NCI-H774 (cell line): Measurements from ENCODE around the gene CDK10.

Experiments
- DNase-seq: peaks from one replicate; lab custom pipeline; 2025; lab: John Stamatoyannopoulos, UW

Gene CDK10

GRCh38 chr16:89712274-89712781 is 25.8 kb downstream of the CDK10 start:
- DNase-seq, result no peak

GRCh38 chr16:89716493-89716892 is 30.0 kb downstream of the CDK10 start:
- no peak for DNase-seq

- DNase-seq, result no peak
Measured at GRCh38 chr16:89716916-89717687, 30.6 kb downstream of the CDK10 start.

DNA sequence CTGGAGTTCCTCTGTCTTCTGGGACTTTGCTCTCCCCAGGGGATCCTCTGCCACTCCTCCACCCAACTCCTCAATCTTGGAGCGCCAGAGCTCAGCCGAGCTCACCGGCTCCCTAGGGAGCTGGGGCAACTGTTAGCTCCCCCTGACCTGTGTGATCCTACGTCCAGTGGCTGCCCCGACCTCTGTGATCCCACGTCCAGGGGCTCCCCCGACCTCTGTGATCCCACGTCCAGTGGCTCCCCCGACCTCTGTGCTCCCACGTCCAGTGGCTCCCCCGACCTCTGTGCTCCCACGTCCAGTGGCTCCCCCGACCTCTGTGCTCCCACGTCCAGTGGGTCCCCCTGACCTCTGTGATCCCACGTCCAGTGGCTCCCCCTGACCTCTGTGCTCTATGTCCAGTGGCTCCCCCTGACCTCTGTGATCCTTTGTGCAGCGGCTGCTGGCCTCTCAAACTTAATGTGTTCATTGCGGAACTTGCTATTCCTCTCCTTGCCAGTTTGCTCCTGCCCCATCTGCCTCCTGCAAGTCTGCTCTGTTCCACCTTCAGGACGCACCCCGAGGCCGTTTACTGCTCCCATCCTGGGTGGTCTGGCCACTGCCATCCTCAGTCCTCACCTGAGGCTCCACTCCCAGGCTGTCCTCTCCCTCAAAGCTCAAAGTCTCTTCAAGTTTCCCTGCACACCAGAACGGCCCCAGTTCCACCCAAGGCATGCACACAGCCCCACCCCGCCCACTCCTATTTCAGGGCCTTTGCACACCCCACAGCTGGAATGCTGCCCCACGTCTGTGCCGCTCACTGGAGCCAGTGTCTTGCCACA is 31.4 kb downstream of the CDK10 start:
- no peak for DNase-seq

GRCh38 chr16:89720551-89720812 is 34.0 kb downstream of the CDK10 start:
- DNase-seq, result no peak

DNA sequence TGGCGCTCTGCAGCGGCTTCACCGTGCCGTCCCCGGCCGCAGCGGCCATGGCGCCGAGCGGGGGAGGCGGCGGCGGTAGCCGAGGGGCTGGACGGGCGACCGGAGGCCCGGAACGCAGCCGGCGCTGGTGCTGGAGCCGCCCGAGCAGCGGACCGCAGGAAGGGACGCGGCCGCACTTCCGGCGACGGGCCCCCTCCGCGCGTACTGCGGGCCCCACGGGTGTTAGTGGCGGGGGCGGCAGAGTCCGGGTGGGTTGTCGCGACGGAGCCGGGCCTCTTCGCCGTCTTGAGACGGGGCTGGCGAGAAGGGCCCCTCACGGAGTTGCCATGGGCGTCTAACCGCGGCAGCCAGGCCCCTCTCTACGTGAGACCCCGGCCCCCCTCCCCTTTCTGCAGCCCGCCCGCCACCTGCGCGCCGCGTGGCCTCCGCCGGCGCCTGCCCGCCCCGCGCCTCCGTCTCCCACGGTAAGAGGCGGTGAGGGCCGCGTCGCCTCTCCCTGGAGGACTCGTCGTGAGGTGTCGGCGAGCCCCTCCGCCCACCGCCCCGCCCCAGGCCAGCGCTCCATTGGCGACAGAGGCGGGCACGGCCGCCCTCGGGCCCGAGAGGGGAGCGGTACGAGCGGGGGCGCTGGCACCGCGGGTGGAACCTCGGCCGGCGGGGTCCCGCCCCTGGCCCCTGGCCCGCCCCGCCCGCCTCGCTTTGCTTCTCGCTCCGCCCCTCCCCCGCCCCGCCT is 34.5 kb downstream of the CDK10 start, which contains the start of the genes VPS9D1 and ZNF276:
Gene VPS9D1, minus strand, starts transcription at position 86 of the 733 bp plus-strand sequence. Its CDS starts 37 bp downstream, at position 49.
Gene ZNF276, plus strand, starts transcription at position 725 of the 733 bp plus-strand sequence. CDS start 104 bp downstream, outside the sequence.
- DNase-seq, result peak; percentile 41

DNA sequence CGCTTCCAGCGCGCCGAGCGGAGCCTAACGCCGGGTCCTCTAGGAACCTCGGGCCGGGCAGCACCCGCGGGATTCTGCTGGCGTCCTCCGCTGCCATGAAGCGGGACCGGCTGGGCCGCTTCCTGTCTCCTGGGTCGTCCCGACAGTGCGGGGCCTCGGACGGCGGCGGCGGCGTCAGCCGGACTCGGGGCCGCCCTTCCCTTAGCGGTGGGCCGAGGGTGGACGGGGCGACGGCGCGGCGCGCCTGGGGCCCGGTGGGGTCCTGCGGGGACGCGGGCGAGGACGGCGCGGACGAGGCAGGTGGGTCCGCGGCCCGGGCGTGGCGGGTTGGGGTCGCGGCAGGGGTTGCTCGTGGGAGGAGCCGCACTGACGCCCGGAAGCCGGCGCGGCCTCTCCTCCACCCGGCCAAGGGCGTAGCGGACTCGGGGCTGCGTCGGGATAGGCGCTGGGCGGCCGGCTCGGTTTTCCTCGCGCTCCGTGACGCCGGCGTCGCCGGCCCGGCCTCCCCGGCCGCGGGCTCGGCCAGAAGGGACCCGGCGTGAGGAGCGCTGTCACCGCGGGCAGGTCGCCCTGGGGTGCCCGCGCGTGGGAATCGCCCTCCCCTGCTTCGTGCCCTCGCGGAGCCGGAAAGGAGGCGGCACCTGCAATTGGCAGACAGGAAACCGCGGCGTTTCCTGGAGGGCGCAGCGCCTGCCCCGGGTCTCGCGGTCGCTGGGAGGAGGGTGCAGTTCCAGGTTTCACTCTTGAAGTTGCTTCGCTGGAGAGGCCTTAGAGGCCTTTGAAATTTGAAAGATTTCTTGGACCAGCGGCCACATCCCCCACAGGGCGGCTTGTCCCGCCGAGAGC is 35.3 kb downstream of the CDK10 start:
- DNase-seq, result peak; percentile 1

DNA sequence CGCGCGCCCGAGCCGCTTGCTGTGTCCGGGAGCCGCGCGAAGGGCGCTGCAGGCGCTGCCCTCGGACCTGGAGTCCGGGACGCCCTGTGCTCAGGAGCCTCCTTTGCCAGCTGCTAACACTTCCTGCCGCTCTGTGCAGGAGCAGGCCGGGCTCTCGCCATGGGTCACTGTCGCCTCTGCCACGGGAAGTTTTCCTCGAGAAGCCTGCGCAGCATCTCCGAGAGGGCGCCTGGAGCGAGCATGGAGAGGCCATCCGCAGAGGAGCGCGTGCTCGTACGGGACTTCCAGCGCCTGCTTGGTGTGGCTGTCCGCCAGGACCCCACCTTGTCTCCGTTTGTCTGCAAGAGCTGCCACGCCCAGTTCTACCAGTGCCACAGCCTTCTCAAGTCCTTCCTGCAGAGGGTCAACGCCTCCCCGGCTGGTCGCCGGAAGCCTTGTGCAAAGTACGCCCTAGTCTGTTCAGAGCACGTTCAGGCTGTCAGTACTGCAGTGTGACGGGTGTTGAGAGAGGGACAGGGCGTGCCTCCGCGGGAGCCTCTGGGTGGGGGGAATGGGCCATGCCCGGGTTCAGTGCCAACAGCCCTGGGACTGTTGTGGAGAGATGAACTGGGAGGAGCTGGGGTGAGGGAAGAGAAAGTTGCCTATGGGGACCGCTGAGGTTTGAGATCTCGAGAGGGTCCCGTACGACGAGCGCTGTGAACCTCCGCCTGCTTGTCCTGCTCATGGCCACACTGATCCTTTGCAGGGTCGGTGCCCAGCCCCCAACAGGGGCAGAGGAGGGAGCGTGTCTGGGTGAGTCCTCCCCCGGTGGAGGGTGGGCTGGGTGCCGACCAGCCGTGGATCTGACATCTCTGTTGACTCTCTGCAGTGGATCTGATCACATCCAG is 36.1 kb downstream of the CDK10 start:
- DNase-seq, result no peak

DNA sequence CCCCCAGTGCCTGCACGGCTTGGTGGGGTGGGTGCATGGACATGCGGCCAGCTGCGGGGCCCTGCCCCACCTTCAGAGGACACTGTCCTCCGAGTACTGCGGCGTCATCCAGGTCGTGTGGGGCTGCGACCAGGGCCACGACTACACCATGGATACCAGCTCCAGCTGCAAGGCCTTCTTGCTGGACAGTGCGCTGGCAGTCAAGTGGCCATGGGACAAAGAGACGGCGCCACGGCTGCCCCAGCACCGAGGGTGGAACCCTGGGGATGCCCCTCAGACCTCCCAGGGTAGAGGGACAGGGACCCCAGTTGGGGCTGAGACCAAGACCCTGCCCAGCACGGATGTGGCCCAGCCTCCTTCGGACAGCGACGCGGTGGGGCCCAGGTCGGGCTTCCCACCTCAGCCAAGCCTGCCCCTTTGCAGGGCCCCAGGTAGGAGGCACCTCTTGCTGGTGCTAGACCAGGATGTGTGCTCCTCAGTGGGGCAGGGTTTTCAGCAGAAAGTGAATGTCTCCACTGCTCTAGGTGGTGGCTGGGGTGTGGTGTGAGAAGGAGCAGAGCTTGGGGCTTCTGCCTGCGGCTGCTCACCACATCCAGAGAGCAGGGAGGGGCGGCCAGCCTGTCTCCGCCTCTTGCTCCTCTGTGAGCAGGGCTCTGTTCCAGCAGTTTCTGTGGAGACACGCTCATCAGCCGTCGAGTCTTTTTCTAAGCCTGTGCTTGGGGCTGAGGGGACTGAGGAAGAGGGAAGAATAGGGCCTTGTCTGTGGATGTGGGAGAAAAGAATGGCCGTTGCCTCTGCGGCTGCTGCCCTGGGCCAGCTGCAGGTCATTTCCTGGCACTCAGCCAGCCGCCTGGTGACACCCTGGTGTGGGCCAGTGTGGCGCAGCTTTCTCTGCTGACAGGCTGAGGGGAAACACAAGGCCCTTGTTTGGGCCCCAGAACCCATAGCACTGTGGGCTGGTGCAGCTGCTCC is 37.1 kb downstream of the CDK10 start:
- DNase-seq, result no peak

DNA sequence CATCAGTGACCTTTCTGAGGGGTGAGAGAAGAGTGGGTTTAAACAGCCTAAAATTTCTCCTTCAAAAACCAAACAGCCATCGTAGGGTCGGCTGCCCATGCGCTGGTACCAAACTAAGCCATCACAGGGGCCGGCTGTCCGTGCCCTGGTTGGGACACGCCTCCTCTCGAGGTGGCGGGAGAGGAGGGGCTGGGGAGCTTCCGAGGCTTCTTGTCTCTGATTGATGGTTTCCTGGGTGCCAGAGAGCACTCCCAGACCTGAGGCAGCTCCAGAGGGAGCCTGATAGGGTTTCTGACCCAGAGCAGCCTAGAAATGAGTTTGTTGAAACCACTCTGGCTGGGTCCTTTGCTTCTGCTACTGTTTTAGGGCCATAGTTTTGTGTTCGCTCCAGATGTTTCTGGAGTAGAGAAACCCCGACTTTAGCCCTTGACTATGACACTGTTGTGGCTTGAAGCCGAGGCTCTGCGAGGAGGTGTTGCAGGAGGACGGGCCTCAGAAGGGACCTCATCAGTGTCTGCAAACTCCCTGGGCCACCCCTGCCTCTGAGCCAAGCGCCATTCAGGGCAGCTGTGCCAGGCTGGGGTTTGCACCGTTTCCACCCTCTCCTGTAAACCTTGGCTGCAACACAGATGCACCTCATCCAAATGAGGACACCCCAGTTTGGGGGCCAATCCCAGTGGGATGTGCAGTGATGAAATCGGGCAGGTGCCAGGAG is 41.1 kb downstream of the CDK10 start:
- DNase-seq, result no peak

- DNase-seq, result no peak
Measured at GRCh38 chr16:89729293-89729692, 42.8 kb downstream of the CDK10 start.

DNA sequence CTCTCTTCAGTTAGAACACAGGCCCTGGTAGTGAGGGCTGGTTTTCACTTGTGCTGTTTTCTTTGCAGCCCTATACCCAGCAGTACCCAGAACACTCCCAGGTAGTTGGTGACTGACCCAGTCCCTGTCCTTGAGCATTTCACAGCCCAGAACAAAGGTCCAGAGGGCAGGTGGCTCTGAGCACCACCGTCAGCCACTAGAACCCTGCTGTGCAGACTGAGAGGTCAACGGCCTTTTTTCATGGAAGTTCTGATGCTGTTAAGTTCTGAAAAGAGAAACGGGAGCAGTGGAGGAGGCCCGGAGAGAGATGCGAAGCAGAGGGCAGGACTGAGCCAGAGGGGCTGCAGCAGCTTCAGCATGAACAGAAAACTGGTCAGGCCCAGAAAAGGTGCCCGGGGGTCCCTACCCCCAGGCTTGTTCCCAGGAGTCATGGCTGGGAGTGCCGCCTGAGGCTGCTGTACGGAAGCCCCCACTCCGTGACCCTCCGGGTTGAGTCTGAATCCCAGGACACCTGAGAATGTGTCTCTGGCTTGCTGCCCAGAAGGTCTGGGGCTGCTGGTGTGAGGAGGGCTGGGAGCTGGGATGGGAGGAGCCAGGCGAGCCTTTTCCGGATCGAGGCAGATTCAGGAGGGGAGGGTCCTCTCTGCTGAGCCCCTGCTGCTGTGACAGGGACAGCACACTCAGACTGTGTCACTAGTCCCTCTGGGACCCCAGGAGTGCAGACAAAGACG is 43.5 kb downstream of the CDK10 start:
- no peak for DNase-seq

GRCh38 chr16:89730610-89731234 is 44.2 kb downstream of the CDK10 start:
- DNase-seq, result no peak

DNA sequence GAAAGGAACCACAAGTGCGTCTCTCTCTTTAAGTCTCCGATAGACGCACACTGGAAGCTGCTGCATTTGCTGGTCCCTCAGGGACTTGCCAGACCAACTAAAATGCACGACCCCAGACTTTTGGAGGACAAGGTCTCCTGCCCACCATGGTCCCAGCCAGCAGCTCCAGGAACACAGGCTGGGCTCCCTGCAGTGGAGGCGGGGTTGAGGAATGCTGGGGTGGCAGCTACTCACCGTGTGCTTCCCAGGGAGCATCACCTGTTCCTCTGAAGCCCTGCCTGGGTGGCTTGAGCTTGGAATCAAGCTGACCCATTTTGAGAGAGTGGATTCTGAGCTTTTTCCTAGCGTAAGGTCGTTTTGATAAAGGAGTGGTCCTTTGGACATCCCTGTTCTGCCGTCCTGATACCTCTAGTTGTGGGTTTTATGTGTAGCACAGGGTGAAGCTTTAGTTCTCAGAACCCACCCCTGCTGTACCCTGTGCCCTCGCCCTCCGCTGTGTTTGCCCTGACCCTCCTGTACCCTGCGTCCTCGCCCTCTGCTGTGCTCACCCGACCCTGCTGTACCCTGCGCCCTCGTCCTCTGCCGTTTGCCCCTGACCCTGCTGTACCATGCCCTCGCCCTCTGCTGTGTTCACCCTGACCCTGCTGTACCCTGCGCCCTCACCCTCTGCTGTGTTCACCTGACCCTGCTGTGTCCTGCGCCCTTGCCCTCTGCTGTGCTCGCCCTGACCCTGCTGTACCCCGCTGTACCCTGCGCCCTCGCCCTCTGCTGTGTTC is 45.8 kb downstream of the CDK10 start:
- DNase-seq, result no peak

- no peak for DNase-seq
Measured at GRCh38 chr16:89732918-89733242, 46.4 kb downstream of the CDK10 start.

DNA sequence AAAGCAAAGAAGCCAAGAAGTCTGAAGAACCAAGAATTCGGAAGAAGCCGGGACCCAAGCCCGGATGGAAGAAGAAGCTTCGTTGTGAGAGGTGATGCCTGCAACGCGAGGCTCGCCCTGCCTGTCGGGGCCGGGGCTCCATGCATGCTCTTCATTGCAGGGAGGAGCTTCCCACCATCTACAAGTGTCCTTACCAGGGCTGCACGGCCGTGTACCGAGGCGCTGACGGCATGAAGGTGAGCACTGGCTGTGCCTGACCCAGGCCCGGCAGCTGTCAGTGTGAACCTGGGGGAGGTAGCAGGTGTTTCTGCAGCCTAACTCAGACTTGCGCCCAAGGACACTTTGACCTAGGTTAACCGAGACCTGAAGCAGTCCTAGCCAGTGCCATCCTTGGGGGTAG is 46.8 kb downstream of the CDK10 start:
- DNase-seq, result no peak

DNA sequence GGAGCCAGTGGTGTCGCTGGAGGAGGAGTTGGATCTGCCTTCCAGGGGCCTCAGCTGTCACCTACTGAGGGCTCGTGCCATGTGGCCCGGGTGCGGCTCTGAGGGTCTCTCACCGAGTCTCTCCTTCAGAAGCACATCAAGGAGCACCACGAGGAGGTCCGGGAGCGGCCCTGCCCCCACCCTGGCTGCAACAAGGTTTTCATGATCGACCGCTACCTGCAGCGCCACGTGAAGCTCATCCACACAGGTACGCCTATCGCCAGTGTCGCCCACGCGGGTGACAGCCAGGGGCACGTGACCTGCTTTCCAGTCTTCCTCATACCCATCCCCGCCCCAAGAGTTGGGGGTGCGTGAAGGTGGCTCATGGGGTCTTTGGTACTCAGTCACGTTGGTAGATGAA is 47.3 kb downstream of the CDK10 start:
- DNase-seq, result no peak
